GM18517 (cell line): Measurements from ENCODE around the gene C1QTNF9.
"Not testable (repeated sequence)": the region's sequence is repeated elsewhere in the genome, so short reads cannot be mapped to it uniquely, and the experiment has no call there.

Experiments
- ATAC-seq: cut with Tn5 transposase; IDR thresholded peaks from one replicate; pipeline ENCODE4 v1.9.1; 2021; ENCODE audit warnings: mild to moderate bottlenecking, moderate library complexity; ENCODE audit not compliant: unreplicated experiment

The C1QTNF9 gene

GRCh38 chr13:24359252-24359651 lies 49.9 kb downstream of the C1QTNF9 start:
- ATAC-seq, result not testable (repeated sequence)

- ATAC-seq, result no peak
Measured at GRCh38 chr13:24360106-24360505, 50.7 kb downstream of the C1QTNF9 start.

- ATAC-seq, result no peak
Measured at GRCh38 chr13:24361113-24361512, 51.7 kb downstream of the C1QTNF9 start.

- ATAC-seq, result no peak
Measured at GRCh38 chr13:24361852-24362366, 52.5 kb downstream of the C1QTNF9 start.

GRCh38 chr13:24362435-24362952 lies 53.1 kb downstream of the C1QTNF9 start:
- no peak for ATAC-seq

- no peak for ATAC-seq
Measured at GRCh38 chr13:24365191-24365590, 55.8 kb downstream of the C1QTNF9 start.

- ATAC-seq, result not testable (repeated sequence)
Measured at GRCh38 chr13:24366315-24366714, 56.9 kb downstream of the C1QTNF9 start.

GRCh38 chr13:24371273-24371672 lies 61.9 kb downstream of the C1QTNF9 start:
- not testable (repeated sequence) for ATAC-seq
